Diencephalon (tissue), 1 donor: ENCODE data around the gene TRAP1. TPM values are rescaled to one million over a fixed set of nuclear protein-coding genes. Genes with fewer than 3 reads are reported as not detected.

Experiments used
- total RNA-seq: library from RNA; depleted of rRNA; stranded (reverse); fragments of >200 nt; gene quantifications from one replicate; pipeline ENCODE4 v1.2.3, GENCODE V29; 2014

TRAP1 gene
- total RNA-seq: 75.2 TPM

GRCh38 chr16:3717235-3718018 is at the start of gene TRAP1:
Gene TRAP1 (minus strand): TSS chr16:3717524. CDS start chr16:3717508, 16 bp downstream.

DNA sequence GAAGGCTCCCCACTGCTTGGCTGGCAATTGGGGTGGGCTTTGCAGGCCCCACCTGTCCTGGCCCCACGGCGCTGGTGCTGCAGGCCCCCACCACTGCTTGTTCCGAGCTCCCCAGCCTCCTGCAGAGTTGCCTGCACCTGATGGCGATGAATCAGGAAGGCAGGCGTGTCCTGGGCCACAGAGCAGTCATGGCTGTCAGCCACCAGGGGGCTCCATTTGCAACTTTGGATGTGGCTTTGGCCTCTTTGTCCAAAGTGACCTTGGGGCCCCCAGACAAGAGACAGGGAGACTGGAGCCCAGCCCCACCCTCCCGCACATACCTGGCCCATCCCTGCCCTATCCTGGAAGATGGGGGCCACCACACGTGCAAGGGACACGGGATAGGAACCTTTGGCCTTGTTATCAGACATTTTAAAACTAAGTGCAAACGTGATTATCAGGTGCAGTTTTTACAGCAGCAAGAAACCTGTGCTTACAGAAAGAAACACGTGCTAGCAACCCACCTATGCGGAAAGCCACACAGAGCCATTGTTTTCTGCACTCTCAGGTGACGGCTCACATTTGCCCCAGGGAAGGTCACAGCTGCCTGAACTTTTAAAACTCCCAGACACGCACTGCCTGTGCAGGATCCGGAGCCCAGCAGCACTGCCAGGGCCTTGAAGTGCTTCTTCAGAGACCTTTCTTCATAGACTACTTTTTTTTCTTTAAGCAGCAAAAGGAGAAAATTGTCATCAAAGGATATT is 62.9 kb downstream of the TRAP1 start, which contains the start of gene DNASE1:
Gene DNASE1, plus strand, starts transcription at position 443 of the 743 bp plus-strand sequence. CDS start 683 bp downstream, outside the sequence.

DNA sequence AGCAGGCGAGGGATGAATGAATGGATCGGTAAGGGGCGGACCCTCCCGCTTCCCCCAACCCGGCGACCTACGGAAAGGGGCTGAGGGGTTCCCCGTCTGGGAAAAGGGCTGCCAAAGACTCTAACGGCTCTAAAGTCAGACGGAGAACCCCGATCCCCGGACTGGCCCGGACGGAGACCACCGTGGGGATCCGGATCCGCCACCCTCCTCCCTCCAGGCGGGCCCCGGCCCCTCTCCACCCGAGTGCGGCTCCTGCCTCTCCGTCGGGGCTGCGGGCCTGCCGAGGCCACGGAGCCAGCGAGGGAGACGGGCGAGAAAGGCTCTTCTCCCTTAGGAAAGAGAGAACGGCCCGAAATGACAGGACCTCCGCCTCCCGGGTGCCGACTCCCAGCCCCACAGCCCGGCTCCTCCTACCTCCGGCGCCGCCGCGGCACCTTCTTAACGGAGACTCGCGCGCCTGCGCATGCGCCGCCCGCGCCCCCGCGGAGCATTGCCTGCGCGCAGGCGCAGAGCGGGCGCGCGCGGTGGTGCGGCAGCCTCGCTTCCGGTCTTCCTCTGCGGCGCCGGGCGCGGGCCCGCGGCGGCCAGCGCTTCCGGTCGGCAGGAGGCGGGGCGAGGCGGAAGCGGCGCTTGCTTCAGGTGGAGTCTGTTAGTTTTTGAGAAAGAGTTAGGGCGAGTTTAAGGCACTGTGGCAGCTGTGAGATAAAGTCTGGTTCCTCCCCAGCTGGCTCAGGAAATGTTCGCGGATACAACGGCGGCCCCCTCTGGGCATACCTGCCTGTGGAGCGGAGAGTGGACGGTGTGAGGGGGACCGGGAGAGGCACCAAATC is 106.0 kb downstream of the TRAP1 start, which contains the start of gene SLX4:
Gene SLX4, minus strand, starts transcription at position 461 of the 830 bp plus-strand sequence. CDS start 2,642 bp downstream, outside the sequence.

Other genes starting within 250 kb of the TRAP1 start
- not detected for gene C16orf90, start 222.0 kb downstream of the TRAP1 start, total RNA-seq
- 42.7 TPM for gene CLUAP1, start 216.5 kb downstream of the TRAP1 start, total RNA-seq
- gene NLRC3, start 140.1 kb downstream of the TRAP1 start, total RNA-seq: 0.69 TPM
- gene SLX4, start 105.9 kb downstream of the TRAP1 start, total RNA-seq: 9.9 TPM
- 39.9 TPM for gene DNASE1, start 62.8 kb downstream of the TRAP1 start, total RNA-seq
- gene CREBBP, start 163.2 kb upstream of the TRAP1 start, total RNA-seq: 40.4 TPM